Skeletal muscle tissue (tissue), 1 donor: ENCODE results near the gene TPSG1. TPM values are rescaled to one million over a fixed set of nuclear protein-coding genes. Genes with fewer than 3 reads are reported as not detected.

ENCODE experiments used
- total RNA-seq: library from RNA; depleted of rRNA; stranded (reverse); fragments of >200 nt; gene quantifications from one replicate; pipeline ENCODE4 v1.2.3, GENCODE V29; 2014

The TPSG1 gene
- total RNA-seq, 1 donor from 2014 or later, result not detected

Other genes with a start within 250 kb of the TPSG1 start
- gene SOX8, start 243.5 kb downstream of the TPSG1 start, total RNA-seq, result 26.1 TPM
- gene SSTR5, start 152.5 kb downstream of the TPSG1 start, total RNA-seq, result not detected
- gene C1QTNF8, start 129.0 kb downstream of the TPSG1 start, total RNA-seq, result not detected
- 26.1 TPM for gene CACNA1H, start 72.2 kb downstream of the TPSG1 start, total RNA-seq
- gene TPSB2, start 4.9 kb upstream of the TPSG1 start, total RNA-seq, result not detected
- gene TPSAB1, start 15.4 kb upstream of the TPSG1 start, total RNA-seq, result 1.0 TPM
- not detected for gene TPSD1, start 30.8 kb upstream of the TPSG1 start, total RNA-seq
- gene UBE2I, start 84.4 kb upstream of the TPSG1 start, total RNA-seq, result 35.0 TPM
- 1.0 TPM for gene BAIAP3, start 108.4 kb upstream of the TPSG1 start, total RNA-seq
- 48.5 TPM for gene TSR3, start 126.6 kb upstream of the TPSG1 start, total RNA-seq
- 18.3 TPM for gene GNPTG, start 126.7 kb upstream of the TPSG1 start, total RNA-seq
- gene UNKL, start 189.4 kb upstream of the TPSG1 start, total RNA-seq, result 3.7 TPM
- gene UQCC4, start 195.5 kb upstream of the TPSG1 start, total RNA-seq, result 10.4 TPM
- gene PERCC1, start 205.8 kb upstream of the TPSG1 start, total RNA-seq, result not detected
- gene CCDC154, start 219.3 kb upstream of the TPSG1 start, total RNA-seq, result under 0.01 TPM
- 31.8 TPM for gene CLCN7, start 249.8 kb upstream of the TPSG1 start, total RNA-seq